NOMO-1 treated with dmso at 0.1 percent for 144 hours (cell line): ENCODE results near the gene ADAT3.

Experiments used
- DNase-seq: peaks from one replicate; lab custom pipeline; 2025; ENCODE audit not compliant: unreplicated experiment; lab: John Stamatoyannopoulos, UW

ADAT3 gene

DNA sequence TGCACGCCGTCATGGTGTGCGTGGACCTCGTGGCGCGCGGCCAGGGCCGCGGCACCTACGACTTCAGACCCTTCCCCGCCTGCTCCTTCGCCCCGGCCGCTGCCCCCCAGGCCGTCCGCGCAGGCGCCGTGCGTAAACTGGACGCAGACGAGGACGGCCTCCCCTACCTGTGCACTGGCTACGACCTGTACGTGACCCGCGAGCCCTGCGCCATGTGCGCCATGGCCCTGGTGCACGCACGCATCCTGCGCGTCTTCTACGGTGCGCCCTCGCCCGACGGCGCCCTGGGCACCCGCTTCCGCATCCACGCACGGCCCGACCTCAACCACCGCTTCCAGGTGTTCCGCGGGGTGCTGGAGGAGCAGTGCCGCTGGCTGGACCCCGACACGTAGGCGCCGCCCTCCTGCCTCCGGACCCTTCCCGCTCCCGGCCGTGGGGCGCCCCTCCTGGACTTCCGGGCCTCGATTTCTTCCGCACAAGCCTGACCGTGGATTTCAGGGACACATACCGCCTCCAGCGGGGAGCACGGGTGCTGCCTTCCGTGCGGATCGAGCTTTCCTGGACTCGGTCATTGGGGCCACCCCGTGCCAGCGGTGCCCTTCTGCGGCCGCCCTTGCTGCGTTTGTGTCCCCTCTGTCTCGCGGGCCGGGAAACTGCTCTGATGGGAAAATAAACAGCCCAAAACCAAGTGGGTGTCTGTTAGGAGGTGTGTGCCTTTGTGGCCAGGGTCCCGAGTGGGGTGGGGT is 7.7 kb downstream of the ADAT3 start:
- no peak for DNase-seq

- no peak for DNase-seq
Measured at GRCh38 chr19:1913781-1914577, 8.8 kb downstream of the ADAT3 start.

GRCh38 chr19:1914826-1915341 is 9.7 kb downstream of the ADAT3 start:
- no peak for DNase-seq

- DNase-seq, result no peak
Measured at GRCh38 chr19:1917146-1917545, 11.9 kb downstream of the ADAT3 start.

DNA sequence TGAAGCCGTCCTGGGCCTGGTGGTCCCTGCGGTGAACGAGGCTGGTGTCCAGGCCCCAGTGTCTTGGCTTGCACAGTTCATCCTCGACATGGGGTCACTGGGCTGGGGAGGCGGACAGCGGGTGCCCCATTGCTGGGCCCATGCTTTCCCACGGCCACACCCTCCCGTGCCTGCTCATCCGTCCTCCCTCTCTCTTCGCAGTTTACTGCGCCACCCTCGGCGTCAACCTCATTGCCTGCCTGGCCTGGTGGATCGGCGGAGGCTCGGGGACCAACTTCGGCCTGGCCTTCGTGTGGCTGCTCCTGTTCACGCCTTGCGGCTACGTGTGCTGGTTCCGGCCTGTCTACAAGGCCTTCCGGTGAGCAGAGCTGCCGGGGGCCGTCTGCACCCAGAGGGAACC is 12.7 kb downstream of the ADAT3 start:
- no peak for DNase-seq

GRCh38 chr19:1918975-1919374 is 13.8 kb downstream of the ADAT3 start:
- no peak for DNase-seq

GRCh38 chr19:1920644-1921043 is 15.4 kb downstream of the ADAT3 start:
- no peak for DNase-seq

GRCh38 chr19:1921326-1921725 is 16.1 kb downstream of the ADAT3 start:
- DNase-seq, result no peak

DNA sequence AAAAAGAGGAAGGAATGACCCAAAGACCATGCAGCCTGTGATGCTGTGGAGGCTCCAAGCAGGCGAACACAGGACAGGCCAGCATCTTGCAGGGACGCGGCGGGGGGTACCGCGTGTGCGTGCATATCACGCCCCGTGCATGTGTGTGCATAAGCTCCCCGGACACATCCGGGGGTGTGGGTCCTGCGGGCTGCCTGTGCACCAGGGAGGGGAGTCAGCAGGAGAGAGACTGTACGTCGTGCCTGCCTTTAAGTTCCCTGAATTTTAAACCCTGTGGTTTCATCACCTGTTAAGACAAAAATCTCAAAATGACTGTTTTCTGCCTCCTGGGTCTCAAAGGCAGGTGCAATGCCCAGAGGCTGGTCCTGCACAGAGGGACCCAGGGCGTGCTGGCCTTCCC is 16.6 kb downstream of the ADAT3 start:
- DNase-seq, result no peak

- DNase-seq, result no peak
Measured at GRCh38 chr19:1922803-1923202, 17.6 kb downstream of the ADAT3 start.

- DNase-seq, result peak; percentile 75
Measured at GRCh38 chr19:1923319-1923718, 18.1 kb downstream of the ADAT3 start.

GRCh38 chr19:1924320-1924961 is 19.2 kb downstream of the ADAT3 start:
- DNase-seq, result no peak

- no peak for DNase-seq
Measured at GRCh38 chr19:1925544-1925943, 20.3 kb downstream of the ADAT3 start.

DNA sequence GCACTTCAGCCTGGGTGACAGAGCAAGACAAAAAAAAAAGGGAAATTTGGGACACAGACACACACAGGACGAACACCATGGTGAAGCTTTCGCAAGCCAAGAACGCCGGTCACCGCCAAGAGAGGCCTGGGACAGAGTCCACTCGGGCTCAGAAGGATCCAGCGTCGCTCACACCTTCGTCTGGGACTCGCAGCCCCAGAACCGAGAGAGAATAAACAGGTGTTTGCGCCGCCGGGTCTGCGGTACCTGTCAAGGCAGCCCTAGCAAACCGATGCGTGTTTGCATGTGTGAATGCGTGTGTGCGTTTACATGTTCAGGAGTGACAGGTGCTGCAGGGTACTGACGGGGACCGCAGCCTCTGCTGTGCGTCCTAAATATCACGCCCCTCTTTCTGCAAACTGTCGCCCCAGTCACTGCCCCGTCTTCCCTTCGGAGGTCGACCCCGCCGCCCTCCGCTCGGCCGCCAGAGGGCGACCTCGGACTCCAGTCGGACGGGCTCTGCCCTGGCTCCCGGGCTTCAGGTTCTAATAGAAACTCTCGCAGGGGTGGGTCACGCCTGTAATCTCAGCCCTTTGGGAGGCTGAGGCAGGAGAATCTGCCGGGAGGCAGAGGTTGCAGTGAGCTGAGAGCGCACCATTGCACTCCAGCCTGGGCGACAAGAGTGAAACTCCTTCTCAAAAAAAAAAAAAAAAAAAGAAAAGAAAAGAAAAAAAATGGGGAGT is 24.0 kb downstream of the ADAT3 start:
- peak; percentile 64 for DNase-seq

GRCh38 chr19:1931445-1931844 is 26.2 kb downstream of the ADAT3 start:
- no peak for DNase-seq

DNA sequence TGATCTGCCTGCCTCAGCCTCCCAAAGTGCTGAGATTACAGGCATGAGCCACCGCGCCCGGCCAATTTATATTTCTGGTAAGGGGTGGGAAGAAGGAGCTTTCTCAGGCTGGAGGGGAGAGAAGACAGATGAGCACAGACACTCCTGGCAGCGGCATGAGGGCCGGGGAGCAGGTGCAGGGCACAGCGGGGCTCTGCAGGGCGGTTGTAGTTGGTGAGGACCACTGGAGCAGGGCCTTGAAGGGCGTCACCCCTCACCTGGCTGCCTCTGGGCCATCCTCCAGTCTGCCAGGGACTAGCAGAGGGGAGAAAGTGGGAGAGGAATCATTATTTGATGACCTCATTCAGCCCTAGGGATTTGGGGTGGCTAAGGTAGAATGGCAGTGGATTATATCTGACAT is 27.2 kb downstream of the ADAT3 start:
- no peak for DNase-seq

DNA sequence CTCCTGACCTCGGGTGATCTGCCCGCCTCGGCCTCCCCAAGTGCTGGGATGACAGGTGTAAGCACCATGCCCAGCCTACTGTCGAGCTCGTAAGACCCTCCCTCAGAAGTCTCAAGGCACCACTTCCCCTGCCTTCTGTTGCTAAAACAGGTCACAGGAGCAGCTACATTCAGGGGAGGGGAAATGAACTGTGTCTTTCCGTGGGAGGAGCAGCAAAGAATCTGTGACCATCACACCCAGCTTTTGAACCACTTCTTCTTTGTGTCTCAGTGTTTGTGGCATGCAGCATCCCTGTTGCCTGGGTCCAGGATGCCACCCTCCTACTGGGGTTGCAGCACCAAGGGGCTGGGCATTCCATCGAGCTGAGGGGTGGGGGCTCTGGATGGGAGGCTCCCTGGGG is 28.0 kb downstream of the ADAT3 start:
- DNase-seq, result no peak

DNA sequence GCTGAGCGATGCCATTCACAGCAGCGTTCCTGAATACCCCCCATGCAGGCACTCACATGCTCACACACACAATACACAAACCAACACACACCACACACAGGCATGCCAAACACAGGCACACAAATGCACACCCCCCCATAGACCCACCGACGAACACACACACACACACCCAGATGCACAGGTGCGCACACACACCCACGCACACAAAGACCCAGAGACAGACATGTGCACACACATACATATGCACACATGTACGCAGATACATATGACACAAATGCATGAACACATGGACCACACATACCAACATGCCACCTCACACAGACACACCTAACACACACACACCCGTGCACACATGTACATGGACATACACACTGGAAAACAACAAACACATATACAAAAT is 28.7 kb downstream of the ADAT3 start:
- DNase-seq, result no peak

DNA sequence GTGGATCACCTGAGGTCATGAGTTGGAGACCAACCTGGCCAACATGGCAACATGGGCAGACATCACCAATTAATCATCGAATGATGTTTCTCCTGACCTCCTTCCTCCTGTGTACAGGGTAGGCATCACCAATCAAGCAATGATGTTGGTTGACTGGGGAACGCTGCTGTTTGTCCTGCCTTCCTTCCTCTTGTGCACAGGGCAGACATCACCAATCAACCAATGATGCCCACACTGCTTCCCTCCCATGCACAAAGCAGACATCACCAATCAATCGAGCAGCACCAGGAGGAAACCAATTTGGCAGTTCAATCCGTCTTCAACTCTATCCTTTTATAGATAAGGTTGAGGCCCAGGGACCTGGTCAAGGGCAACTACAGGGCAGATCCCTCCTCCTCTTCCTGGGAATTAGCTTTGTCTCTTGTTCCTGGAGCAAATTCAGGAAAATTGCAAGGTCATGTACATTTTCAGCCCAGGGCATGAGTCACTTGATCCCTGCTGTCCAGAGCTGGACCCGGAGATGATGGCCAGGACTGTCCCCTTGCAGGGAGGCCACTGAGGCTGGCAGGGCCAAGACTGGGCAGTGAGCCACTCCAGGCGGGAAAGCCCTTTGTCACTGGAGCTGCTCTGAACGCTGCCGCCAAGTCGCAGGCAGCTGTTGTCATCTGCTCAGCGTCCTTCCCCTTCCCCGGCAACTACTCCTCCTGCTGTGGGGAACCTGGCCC is 30.4 kb downstream of the ADAT3 start:
- DNase-seq, result no peak

GRCh38 chr19:1936430-1936829 is 31.2 kb downstream of the ADAT3 start:
- DNase-seq, result no peak
